HepG2 (cell line): ENCODE measurements around the gene TBC1D10B. TPM values are rescaled to one million over a fixed set of nuclear protein-coding genes. Genes with fewer than 3 reads are reported as not detected.

ENCODE experiments used
- ARHGAP35 ChIP-seq: sonication (generic); formaldehyde crosslinking; IDR thresholded peaks from 2 replicates; pipeline ENCODE4 v1.9.0; 2022; ENCODE audit warnings: mild to moderate bottlenecking, inconsistent platforms, moderate library complexity, missing genetic modification reagents, borderline replicate concordance
- BHLHE40 ChIP-seq: IDR thresholded peaks from 2 replicates; pipeline ENCODE4 v1.6.1; 2011; ENCODE audit warnings: low read length, improper control_type of control experiment
- BRD4 ChIP-seq: sonication (generic); formaldehyde crosslinking; IDR thresholded peaks from 2 replicates; pipeline ENCODE4 v1.4.0; 2020; ENCODE audit warnings: missing genetic modification reagents
- ERF ChIP-seq: IDR thresholded peaks from 2 replicates; pipeline ENCODE4 v1.6.1; 2018; ENCODE audit warnings: missing biosample characterization, missing genetic modification reagents
- FOXA1 ChIP-seq, 2 experiments: fragments of 450-650 bp in 1 of 2; sonication (generic) in 1 of 2; formaldehyde crosslinking in 1 of 2; IDR thresholded peaks; 2 replicates each; pipeline versions ENCODE4 v1.4.0 to v1.6.1; 2016 to 2020; ENCODE audit warnings: missing genetic modification reagents in 1 of 2
- HCFC1 ChIP-seq: fragments of 150-350 bp; IDR thresholded peaks from 2 replicates; pipeline ENCODE4 v1.6.1; 2014; ENCODE audit warnings: low read depth, low read length
- HIVEP1 ChIP-seq: sonication (generic); formaldehyde crosslinking; IDR thresholded peaks from 2 replicates; pipeline ENCODE4 v1.4.0; 2020; ENCODE audit warnings: mild to moderate bottlenecking, missing genetic modification reagents
- IRF1 ChIP-seq: sonication (generic); formaldehyde crosslinking; IDR thresholded peaks from 2 replicates; pipeline ENCODE4 v1.4.0; 2020; ENCODE audit warnings: low read depth, mild to moderate bottlenecking, missing genetic modification reagents
- IRF2 ChIP-seq: IDR thresholded peaks from 2 replicates; pipeline ENCODE4 v1.6.1; 2018; ENCODE audit warnings: missing genetic modification reagents, missing compliant biosample characterization
- MXI1 ChIP-seq: IDR thresholded peaks from 3 replicates; pipeline ENCODE4 v1.6.1; 2012; ENCODE audit warnings: low read depth, low read length, inconsistent platforms, borderline replicate concordance
- PAF1 ChIP-seq: IDR thresholded peaks from 2 replicates; pipeline ENCODE4 v1.6.1; 2016; ENCODE audit warnings: missing genetic modification reagents, missing compliant biosample characterization
- PHB2 ChIP-seq: fragments of 450-650 bp; IDR thresholded peaks from 2 replicates; pipeline ENCODE4 v1.6.1; 2018; ENCODE audit not compliant: partially characterized antibody
- PHF5A ChIP-seq: IDR thresholded peaks from one replicate; pipeline ENCODE4 v1.6.1; 2018; ENCODE audit warnings: low read depth, missing genetic modification reagents; ENCODE audit not compliant: unreplicated experiment
- XBP1 ChIP-seq: sonication (generic); formaldehyde crosslinking; IDR thresholded peaks from 2 replicates; pipeline ENCODE4 v1.5.0; 2020; ENCODE audit warnings: missing genetic modification reagents
- ZBED4 ChIP-seq: sonication (generic); formaldehyde crosslinking; IDR thresholded peaks from 2 replicates; pipeline ENCODE4 v1.4.0; 2020; ENCODE audit warnings: missing genetic modification reagents, borderline replicate concordance
- ZIK1 ChIP-seq: sonication (generic); formaldehyde crosslinking; IDR thresholded peaks from 2 replicates; pipeline ENCODE4 v1.5.0; 2020; ENCODE audit warnings: mild to moderate bottlenecking, low read depth, missing genetic modification reagents, borderline replicate concordance
- ZKSCAN1 ChIP-seq: fragments of 150-350 bp; IDR thresholded peaks from 2 replicates; pipeline ENCODE4 v1.6.1; 2014; ENCODE audit warnings: low read length
- ZNF33A ChIP-seq: sonication (generic); formaldehyde crosslinking; IDR thresholded peaks from 2 replicates; pipeline ENCODE4 v1.5.1; 2020; ENCODE audit warnings: missing genetic modification reagents, mild to moderate bottlenecking, moderate library complexity, borderline replicate concordance
- ZNF446 ChIP-seq: sonication (generic); formaldehyde crosslinking; IDR thresholded peaks from 2 replicates; pipeline ENCODE4 v1.5.0; 2020; ENCODE audit warnings: mild to moderate bottlenecking, missing genetic modification reagents
- ZNF614 ChIP-seq: IDR thresholded peaks from 2 replicates; pipeline ENCODE4 v1.6.1; 2018; ENCODE audit warnings: missing biosample characterization, missing genetic modification reagents, inconsistent platforms, borderline replicate concordance
- ZNF841 ChIP-seq: sonication (generic); formaldehyde crosslinking; IDR thresholded peaks from 2 replicates; pipeline ENCODE4 v1.8.1; 2023; ENCODE audit warnings: missing genetic modification reagents, borderline replicate concordance
- ZNF850 ChIP-seq: sonication (generic); formaldehyde crosslinking; conservative IDR thresholded peaks from 2 replicates; pipeline ENCODE4 v1.9.0; 2021; ENCODE audit warnings: mild to moderate bottlenecking, missing genetic modification reagents
- ZNF878 ChIP-seq: sonication (generic); formaldehyde crosslinking; IDR thresholded peaks from 2 replicates; pipeline ENCODE4 v1.8.1; 2023; ENCODE audit warnings: mild to moderate bottlenecking, missing genetic modification reagents, moderate library complexity
- polyA plus RNA-seq, 8 experiments: library from polyadenylated mRNA; depleted of rRNA in 3 of 8; stranded (reverse) in 7 of 8; unstranded in 1 of 8; fragments of >200 nt; fragmentation: Illumina TruSeq in 4 of 8; extraction: Trizol in 4 of 8; gene quantifications; 2 replicates each; pipeline versions ENCODE4 v1.2.1 to v1.2.3, GENCODE V29; 2011 to 2016; ENCODE audit warnings: low read depth in 4 of 8, missing spikeins in 1 of 8, mixed read lengths in 1 of 8; ENCODE audit not compliant: insufficient read depth in 1 of 8
- total RNA-seq, 5 experiments: library from RNA; depleted of rRNA; stranded (reverse); fragments of >200 nt; fragmentation: Illumina TruSeq; extraction: Trizol; gene quantifications; 2 replicates each; pipeline ENCODE4 v1.2.3, GENCODE V29; 2016; ENCODE audit warnings: low read depth in 1 of 5
- TF ChIP-seq, protein P1 (sequence below): sonication (generic); formaldehyde crosslinking; IDR thresholded peaks from 2 replicates; pipeline ENCODE4 v1.4.0; 2020; ENCODE audit warnings: missing genetic modification reagents

TBC1D10B gene
- total and polyA plus RNA-seq, 2 of the 13 experiments (the other 11 are each of a cell fraction or from before 2014, with no cell fraction given): 15.7 to 24.8 TPM

DNA sequence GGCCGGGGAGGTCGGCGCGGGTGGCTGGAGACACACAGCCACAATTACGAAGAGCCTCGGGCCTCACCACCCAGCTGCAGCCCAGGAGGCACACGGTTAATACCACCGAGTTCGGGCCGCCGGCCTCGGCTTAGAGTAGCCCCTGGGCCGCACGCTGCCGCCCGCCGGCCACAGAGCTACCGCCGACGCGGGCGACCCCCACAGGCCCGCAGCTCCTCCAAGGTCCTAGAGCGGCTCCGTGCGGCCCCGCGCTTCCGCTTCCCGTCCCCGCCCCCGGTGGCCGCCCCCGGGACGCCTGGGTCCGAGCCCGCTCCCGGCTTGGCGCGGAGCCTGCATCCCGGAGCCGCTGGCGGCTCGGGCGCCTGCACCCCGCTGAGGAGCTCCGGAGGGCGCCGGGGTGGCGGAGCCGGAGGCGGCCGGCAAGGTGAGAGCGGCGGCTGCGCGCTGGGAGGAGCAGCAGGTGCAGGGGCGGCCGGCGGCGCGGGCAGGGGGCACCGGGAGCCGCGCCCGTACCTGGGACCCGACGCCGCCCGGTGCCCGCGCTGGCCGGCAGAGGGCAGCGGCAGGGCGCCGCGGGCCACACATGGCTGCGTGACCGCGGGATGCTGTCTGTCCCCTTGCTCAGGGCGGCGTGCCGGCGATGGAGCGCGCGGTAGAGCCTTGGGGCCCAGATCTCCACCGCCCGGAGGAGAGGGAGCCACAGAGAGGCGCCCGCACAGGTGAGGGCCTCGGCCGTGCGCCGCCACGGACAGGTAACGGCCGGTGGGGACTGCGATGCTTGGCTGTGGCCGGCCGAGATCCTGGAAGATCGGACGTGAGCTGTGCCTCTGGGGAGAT is 25.1 kb upstream of the TBC1D10B start, which contains the start of gene ZNF48 (continued):
- TF ChIP-seq ZNF850 (CRISPR knock-in tag): peak; percentile 71; the same call in 1 of the 2 replicates
- peak; percentile 75 for TF ChIP-seq IRF2 (CRISPR knock-in tag)
- no peak for TF ChIP-seq ZNF878 (CRISPR knock-in tag)
- TF ChIP-seq XBP1 (CRISPR knock-in tag): no peak; the same call in 1 of the 2 replicates
- TF ChIP-seq ZNF614 (CRISPR knock-in tag): peak; percentile 44; the same call in 1 of the 2 replicates
- TF ChIP-seq ZBED4: peak; percentile 90
- TF ChIP-seq ARHGAP35 (CRISPR knock-in tag): 0 out of 2 replicates have a peak, but pooled peaks have one; percentile 52
- peak; percentile 75 for TF ChIP-seq HCFC1
- 0 out of 2 replicates have a peak, but pooled peaks have one; percentile 5 for TF ChIP-seq IRF1 (CRISPR knock-in tag)
- 0 out of 2 replicates have a peak, but pooled peaks have one; percentile 30 for TF ChIP-seq ZKSCAN1
- TF ChIP-seq PHF5A (CRISPR knock-in tag): no peak
- peak; percentile 93 for TF ChIP-seq MXI1
- 0 out of 2 replicates have a peak, but pooled peaks have one; percentile 44 for TF ChIP-seq ZNF841 (CRISPR knock-in tag)
- TF ChIP-seq, protein P1, sequence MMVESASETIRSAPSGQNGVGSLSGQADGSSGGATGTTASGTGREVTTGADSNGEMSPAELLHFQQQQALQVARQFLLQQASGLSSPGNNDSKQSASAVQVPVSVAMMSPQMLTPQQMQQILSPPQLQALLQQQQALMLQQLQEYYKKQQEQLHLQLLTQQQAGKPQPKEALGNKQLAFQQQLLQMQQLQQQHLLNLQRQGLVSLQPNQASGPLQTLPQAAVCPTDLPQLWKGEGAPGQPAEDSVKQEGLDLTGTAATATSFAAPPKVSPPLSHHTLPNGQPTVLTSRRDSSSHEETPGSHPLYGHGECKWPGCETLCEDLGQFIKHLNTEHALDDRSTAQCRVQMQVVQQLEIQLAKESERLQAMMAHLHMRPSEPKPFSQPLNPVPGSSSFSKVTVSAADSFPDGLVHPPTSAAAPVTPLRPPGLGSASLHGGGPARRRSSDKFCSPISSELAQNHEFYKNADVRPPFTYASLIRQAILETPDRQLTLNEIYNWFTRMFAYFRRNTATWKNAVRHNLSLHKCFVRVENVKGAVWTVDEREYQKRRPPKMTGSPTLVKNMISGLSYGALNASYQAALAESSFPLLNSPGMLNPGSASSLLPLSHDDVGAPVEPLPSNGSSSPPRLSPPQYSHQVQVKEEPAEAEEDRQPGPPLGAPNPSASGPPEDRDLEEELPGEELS: no peak
- TF ChIP-seq ZIK1 (CRISPR knock-in tag): 0 out of 2 replicates have a peak, but pooled peaks have one; percentile 40
- TF ChIP-seq BHLHE40: peak; percentile 66
- peak; percentile 78; the same call in 1 of the 2 replicates for TF ChIP-seq HIVEP1
- TF ChIP-seq PHB2: no peak
- peak; percentile 91 for TF ChIP-seq ERF (CRISPR knock-in tag)
- TF ChIP-seq PAF1 (CRISPR knock-in tag): no peak
- 0 out of 2 replicates have a peak, but pooled peaks have one; percentile 64 for TF ChIP-seq BRD4 (CRISPR knock-in tag)
- TF ChIP-seq ZNF33A (CRISPR knock-in tag): no peak
- no peak for TF ChIP-seq FOXA1 (IDR thresholded peaks at IDR 0.05)
- peak; percentile 39; the same call in 1 of the 2 replicates for TF ChIP-seq FOXA1 (CRISPR knock-in tag; IDR thresholded peaks at IDR 0.05)
- TF ChIP-seq ZNF446 (CRISPR knock-in tag): peak; percentile 91
